HG02973 (cell line): ENCODE measurements around the gene C19orf12.

Source experiments
- ATAC-seq: cut with Tn5 transposase; IDR thresholded peaks from one replicate; pipeline ENCODE4 v1.9.1; 2021; ENCODE audit warnings: moderate library complexity; ENCODE audit not compliant: unreplicated experiment

C19orf12 gene

DNA sequence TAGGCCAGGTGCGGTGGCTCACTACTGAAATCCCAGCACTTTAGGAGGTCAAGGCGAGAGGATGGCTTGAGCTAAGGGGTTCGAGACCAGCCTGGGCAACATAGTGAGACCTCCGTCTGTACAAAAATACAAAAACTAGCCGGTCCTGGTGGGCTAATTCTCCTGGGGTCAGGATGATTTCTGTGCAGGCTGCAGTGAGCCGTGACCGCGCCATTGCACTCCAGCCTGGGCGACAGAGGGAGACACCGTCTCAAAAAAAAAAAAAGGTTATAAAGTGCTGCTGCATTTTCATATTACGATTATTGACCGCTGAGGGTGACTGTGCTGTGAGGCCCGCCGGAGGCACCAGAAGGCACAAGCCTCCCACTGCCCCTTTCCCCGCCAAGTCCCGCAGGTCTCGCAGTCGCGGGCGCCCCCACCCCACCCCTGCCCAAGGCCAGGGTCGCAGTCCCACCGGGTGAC, 50.3 kb downstream of the C19orf12 start:
- ATAC-seq, result no peak

DNA sequence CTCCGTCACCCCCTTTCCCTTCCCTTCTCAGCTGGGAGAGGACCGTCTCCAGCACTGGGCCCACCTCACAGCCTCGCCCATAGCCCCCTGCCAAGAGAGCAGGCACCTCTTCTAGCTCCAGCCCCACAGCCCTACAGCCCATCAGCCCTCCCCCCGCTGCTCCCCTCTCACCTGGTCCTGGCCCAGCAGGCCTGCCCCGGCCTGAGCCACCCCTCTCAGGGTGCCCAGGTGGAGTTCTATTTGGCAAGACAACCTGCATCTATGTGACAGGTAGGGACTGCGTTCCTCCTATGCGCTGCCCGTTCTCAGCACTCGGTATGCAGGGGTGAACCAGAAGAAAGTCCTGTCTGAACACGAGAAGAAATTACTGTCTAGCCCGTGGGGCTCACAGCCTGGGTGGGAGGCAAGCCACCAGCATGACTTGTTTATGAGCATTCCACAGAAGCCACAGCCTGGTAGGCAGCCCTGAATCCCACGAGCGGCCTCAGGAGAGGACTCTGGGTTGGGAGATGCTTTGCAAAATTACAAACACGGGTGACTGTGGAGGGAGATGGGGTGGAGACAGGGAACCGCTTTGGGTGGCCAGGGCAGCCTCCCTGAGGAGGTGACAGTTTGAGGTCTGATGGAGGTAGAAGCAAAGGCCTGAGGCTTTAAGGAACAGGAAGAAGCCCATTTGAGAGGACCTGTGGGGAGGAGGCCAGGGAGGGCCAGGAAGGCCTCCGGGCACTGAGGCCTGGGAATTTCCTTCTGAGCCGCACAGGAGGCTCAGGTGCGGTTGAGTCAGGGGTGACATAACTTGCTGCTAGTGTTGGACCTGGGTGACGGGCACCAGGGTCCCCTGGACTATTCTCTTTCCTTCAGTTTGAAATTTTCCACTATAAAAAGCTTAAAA, 51.0 kb downstream of the C19orf12 start:
- no peak for ATAC-seq

DNA sequence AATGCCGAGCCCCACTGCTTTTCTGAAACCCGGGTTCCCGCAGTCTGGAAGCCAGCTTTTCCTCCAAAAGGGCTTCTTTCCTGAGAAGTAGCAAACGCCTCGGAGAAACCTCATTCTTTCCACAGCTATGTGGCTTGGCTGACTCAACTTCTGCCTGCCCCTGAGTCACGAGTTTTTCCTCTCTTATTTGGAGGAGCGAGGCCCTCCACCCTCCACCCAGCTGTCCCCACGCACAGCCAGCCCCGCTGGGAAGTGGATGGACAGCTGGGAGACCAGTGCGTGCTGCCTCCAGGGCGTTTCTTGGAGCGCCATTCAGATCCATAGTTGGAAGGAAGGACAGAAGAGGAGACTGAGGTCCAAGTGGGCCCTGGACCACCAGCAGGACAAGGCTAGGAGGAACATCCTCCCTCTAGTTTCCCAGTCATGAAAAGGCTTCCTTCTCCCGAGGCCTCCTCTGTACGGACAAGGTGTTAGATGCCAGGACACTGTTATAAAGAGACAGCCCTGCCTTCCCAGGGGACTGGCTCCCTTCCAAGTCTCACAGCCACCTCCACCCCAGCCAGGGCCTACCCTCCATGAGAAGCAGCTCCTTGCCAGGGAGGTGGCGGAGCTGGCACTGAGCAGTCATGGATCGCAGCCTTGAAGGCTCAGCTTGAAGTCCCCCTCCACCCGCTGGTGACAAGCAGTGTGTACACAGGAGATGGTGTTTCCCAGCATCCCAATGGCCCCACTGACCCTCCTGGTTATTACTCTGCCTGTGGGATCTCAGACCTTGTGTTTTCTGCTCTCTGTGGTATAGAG, 52.3 kb downstream of the C19orf12 start:
- ATAC-seq, result no peak

DNA sequence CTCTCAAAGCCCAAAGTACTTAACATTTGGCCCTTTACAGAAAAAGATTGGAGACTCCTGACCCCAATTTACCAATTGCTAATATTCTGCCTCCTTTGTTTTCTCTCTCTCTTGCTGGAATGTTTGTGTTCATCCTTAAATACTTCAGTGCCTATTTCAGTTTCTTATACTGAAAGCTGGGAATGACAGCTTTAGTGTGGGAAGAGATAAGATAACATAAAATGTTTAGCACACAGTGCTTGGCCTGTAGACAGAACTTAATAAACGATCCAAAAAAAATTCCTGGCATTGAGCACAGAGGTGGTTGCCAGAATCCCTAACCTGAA, 52.8 kb downstream of the C19orf12 start:
- ATAC-seq, result no peak

DNA sequence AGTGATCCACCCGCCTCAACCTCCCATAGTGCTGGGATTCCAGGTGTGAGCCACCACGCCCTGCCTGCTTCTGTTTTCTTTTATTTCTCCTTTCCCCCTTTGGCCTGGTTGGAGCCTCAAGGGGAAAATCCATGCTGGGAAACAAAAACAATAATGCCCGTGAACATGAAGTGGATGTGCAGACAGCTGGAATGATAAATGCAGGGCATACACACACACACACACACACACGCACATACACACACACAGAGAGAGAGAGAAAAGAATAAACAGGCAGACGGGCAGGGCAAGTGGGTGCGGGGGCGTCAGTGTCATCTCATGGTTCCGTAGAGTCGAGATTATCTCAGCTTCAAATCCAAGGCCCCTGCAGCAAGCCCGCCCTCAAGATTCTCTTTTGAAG, 54.2 kb downstream of the C19orf12 start:
- no peak for ATAC-seq

DNA sequence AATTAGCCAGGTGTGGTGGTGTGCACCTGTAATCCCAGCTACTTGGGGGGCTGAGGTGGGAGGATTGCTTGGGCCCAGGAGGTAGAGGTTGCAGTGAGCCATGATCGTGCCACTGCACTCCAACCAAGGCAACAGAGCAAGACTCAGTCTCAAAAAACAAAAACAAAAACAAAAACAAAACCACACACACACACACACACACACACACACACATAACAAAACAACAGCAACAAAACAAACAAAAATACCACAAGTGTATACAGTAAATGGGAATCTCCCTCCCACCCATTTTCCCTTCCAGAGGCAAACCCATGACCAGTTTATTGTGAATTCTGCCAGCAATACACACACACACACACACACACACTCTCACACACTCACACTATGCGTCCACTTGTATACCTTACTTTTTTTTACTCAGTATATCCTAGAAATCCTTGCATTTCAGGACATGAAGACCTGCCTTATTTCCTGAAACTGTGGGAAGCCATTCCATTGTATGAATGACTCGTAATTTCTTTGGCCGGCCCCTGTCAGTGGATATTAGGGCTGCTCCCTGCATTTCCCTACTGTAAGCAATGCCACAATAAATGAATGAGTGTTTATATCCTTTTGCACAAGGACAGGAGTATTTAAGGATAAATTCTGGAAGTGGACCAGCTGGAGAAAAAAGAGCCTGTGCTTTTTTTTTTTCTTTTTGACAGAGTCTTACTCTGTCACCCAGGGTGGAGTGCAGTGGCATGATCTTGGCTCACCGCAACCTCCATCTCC, 56.7 kb downstream of the C19orf12 start:
- no peak for ATAC-seq

DNA sequence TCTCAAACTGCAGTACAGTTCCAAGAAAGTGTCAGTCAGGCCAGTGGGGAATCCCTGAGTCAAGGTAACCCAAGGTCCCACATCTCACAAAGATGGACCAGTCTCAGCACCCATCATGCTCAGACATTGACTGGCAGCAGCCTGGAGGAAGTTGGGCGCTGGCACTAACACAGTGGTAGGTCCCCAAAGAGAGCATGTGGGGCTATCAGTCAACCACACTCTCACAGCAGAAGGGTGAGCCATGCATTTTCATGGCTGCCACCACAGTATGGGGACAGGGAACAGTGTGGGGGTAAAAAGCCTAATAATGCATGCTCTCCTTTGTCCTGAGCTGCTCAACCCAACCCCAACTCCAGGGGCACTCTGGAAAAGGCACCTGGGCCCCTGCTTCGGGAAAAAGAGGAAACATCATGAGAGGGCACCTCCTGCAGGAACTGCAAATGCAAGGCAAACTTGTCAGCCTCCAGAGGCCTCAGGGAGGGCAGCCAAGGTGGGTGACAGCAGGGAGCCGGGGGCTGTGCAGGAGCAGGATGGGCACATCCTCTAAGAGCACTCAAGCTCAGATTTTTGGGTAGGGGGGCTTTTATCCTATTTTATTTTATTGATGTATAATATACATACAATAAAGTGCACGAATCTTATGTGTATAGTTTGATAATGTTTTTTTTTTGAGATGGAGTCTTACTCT, 59.3 kb downstream of the C19orf12 start:
- ATAC-seq, result no peak

DNA sequence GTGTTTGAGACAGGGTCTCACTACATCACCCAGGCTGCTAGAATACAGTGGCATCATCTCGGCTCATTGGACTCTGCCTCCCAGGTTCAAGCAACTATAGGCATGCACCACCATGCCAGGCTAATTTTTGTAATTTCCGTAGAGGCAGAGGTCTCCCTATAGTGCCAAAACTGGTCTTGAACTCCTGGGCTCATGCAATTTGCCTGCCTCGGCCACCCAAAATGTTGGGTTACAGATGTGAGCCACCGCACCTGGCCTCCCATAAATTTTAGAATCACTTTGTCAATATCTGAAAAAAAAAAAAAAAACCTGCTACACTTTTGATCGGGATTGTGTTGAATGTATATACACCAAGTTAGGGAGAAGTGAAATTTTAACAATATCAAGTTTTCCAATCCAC, 61.7 kb downstream of the C19orf12 start:
- no peak for ATAC-seq

DNA sequence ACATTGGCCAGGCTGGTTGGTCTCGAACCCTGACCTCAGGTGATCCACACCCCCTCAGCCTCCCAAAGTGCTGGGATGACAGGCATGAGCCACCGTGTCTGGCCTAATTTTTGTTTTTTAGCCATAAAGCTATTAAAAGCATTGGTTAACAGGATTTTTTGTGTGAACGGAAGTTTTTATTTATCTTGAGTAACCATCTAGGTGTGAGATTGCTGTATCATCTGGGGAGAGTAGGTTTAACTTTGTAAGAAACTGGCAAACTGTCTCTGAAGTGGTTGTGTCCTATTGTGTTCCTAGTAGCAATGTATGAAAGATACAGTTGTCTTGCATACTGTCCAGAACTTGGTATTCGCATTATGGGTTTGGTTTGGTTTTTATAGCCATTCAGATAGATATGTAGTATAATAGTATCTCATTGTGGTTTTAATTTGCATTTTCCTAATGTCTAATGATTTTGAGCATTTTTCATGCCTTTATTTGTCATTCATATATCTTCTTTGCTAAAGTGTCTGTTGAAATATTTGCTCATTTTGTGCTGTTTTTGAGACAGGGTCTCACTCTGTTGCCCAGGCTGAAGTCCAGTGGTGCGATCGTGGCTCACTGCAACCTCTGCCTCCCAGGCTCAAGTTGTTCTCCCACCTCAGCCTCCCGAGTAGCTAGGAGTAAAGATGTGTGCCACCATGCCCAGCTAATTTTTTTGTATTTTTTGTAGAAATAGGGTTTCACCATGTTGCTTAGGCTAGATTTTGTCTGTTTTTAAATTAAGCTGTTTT, 63.3 kb downstream of the C19orf12 start:
- ATAC-seq, result no peak

DNA sequence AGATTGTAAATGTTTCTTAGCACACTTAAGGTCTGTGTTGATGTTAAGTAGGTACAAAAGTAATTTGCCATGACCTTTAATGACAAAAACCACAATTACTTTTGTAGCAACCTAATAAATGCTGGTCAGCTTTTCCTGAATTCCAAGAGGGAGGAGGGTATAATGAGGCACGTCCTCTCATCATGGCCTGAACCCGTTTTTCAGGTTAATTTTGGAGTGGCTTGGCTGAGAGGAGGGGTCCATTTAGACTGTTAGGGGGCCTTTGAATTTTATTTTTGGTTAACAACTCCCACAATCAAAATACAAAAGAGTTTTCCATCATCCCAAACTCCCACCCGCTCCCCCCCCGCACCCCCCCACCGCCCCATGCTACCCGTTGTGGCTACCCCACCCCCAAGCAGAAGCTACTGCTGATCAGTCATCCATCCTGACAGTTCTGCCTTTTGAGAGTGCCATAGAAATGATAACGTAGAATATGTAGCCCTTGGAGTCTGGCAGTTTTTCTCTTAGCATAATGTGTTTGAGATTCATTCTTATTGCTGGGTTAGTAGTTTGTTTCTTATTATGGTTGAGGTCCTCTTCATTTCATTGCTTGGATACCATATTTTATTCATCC, 64.2 kb downstream of the C19orf12 start:
- ATAC-seq, result no peak
